ENCODE data around the gene MED13L. TPM values are rescaled to one million over a fixed set of nuclear protein-coding genes. Genes with fewer than 3 reads are reported as not detected.

Gene MED13L
- total RNA-seq, 1 donor from 2014 or later: 117 TPM

GRCh38 chr12:116077431-116077830, 200.1 kb downstream of the MED13L start:
- Histone ChIP-seq H3K27me3 (no peaks in the 10 kb centered on the region), H3K4me1 (peaks cover 0 to 1% of the 10 kb centered on the region in 2 donors), H3K9me3 (no peaks in the 10 kb centered on the region), H3K36me3 (no peaks in the 10 kb centered on the region), H3K4me3 (no peak overlapping the region), H3K27ac (no peak overlapping the region)
- TF ChIP-seq CTCF (IDR thresholded peaks at IDR 0.05): no peak
- intact Hi-C loops (cut with DNase I): no loop called here
- DNase-seq (ENCODE audit: low spot score in 2 of 2): no peak

GRCh38 chr12:116076399-116076798, 201.1 kb downstream of the MED13L start:
- Histone ChIP-seq H3K27me3 (no peaks in the 10 kb centered on the region), H3K27ac (no peak overlapping the region)
- intact Hi-C loops (cut with DNase I): no loop called here

GRCh38 chr12:116074686-116075085, 202.8 kb downstream of the MED13L start:
- Histone ChIP-seq H3K27me3 (no peaks in the 10 kb centered on the region), H3K4me1 (peaks cover 0 to 13% of the 10 kb centered on the region in 2 donors), H3K4me3 (no peak overlapping the region), H3K9me3 (no peaks in the 10 kb centered on the region), H3K36me3 (no peaks in the 10 kb centered on the region), H3K27ac (no peak overlapping the region)
- no peak for TF ChIP-seq CTCF (IDR thresholded peaks at IDR 0.05)
- intact Hi-C loops (cut with DNase I): no loop called here
- no peak for DNase-seq (ENCODE audit: low spot score in 2 of 2)

More at GRCh38 chr12:116076399-116076798, 201.1 kb downstream of the MED13L start:
- no peak for TF ChIP-seq CTCF (IDR thresholded peaks at IDR 0.05)
- H3K4me3 ChIP-seq: no peak overlapping the region
- H3K9me3 ChIP-seq: no peaks in the 10 kb centered on the region
- DNase-seq (ENCODE audit: low spot score in 2 of 2): no peak
- H3K36me3 ChIP-seq: no peaks in the 10 kb centered on the region
- peaks cover 0 to 5% of the 10 kb centered on the region in 2 donors for H3K4me1 ChIP-seq

- no peak for TF ChIP-seq CTCF (IDR thresholded peaks at IDR 0.05)
Observed at GRCh38 chr12:116071555-116072230, 205.8 kb downstream of the MED13L start.

GRCh38 chr12:116070444-116070843, 207.0 kb downstream of the MED13L start:
- Histone ChIP-seq H3K4me1 (peaks cover 0 to 19% of the 10 kb centered on the region in 2 donors), H3K4me3 (no peak overlapping the region), H3K27me3 (no peaks in the 10 kb centered on the region), H3K9me3 (no peaks in the 10 kb centered on the region), H3K27ac (no peak overlapping the region), H3K36me3 (no peaks in the 10 kb centered on the region)
- intact Hi-C loops (cut with DNase I): no loop called here
- DNase-seq (ENCODE audit: low spot score in 2 of 2): no peak
- no peak for TF ChIP-seq CTCF (IDR thresholded peaks at IDR 0.05)

More at GRCh38 chr12:116071555-116072230, 205.8 kb downstream of the MED13L start:
- Histone ChIP-seq H3K4me3 (no peak overlapping the region), H3K4me1 (peaks cover 0 to 13% of the 10 kb centered on the region in 2 donors), H3K9me3 (no peaks in the 10 kb centered on the region), H3K27ac (no peak overlapping the region), H3K36me3 (no peaks in the 10 kb centered on the region), H3K27me3 (no peaks in the 10 kb centered on the region)
- DNase-seq (ENCODE audit: low spot score in 2 of 2): no peak
- intact Hi-C loops (cut with DNase I): no loop called here

All from ascending aorta (tissue), 2 donors.